Heart left ventricle (tissue), 16 donors: ENCODE data around the gene GSDME. TPM values are rescaled to one million over a fixed set of nuclear protein-coding genes. Genes with fewer than 3 reads are reported as not detected.

ENCODE experiments used
- ATAC-seq, 4 donors: fragments of 200-7000 bp; cut with Tn5 transposase; one replicate each; pipeline ENCODE4 v1.9.1; 2020 to 2022; ENCODE audit warnings: moderate library complexity in 4 of 4, mild to moderate bottlenecking in 3 of 4, moderate number of reproducible peaks in 1 of 4
- DNase-seq, 5 donors: peaks; one replicate each; pipeline ENCODE4 v3.0.0-alpha.2; 2020
- H3K27ac ChIP-seq, 12 donors: fragments of 200-600 bp; sonication (generic) in 4 of 12; one replicate each; pipeline versions ENCODE4 v1.5.0 to v1.8.0; 2016 to 2022; ENCODE audit warnings: mild to moderate bottlenecking in 2 of 12
- H3K27me3 ChIP-seq, 9 donors: fragments of 200-600 bp; sonication (generic) in 2 of 9; one replicate each; pipeline versions ENCODE4 v1.5.1 to v1.8.0; 2016 to 2022; ENCODE audit warnings: mild to moderate bottlenecking in 3 of 9
- H3K36me3 ChIP-seq, 9 donors: fragments of 200-600 bp; sonication (generic) in 2 of 9; one replicate each; pipeline versions ENCODE4 v1.5.0 to v1.8.0; 2018 to 2022; ENCODE audit warnings: mild to moderate bottlenecking in 2 of 9
- H3K4me1 ChIP-seq, 12 donors: fragments of 200-600 bp; sonication (generic) in 4 of 12; one replicate each; pipeline versions ENCODE4 v1.5.0 to v1.8.0; 2016 to 2022; ENCODE audit warnings: mild to moderate bottlenecking in 3 of 12
- H3K4me3 ChIP-seq, 12 donors: fragments of 200-600 bp; sonication (generic) in 4 of 12; one replicate each; pipeline versions ENCODE4 v1.5.0 to v1.8.0; 2017 to 2022; ENCODE audit warnings: mild to moderate bottlenecking in 9 of 12, moderate library complexity in 4 of 12
- H3K9me3 ChIP-seq, 12 donors: fragments of 200-600 bp; sonication (generic) in 4 of 12; one replicate each; pipeline versions ENCODE4 v1.5.0 to v1.8.0; 2016 to 2022; ENCODE audit warnings: mild to moderate bottlenecking in 1 of 12
- CTCF ChIP-seq, 12 donors: fragments of 200-600 bp; sonication (generic) in 4 of 12; IDR thresholded peaks; one replicate each; pipeline versions ENCODE4 v1.5.0 to v1.8.0; 2018 to 2022; ENCODE audit warnings: antibody characterized with exemption in 12 of 12, mild to moderate bottlenecking in 5 of 12
- POLR2A ChIP-seq, 2 donors: fragments of 450-650 bp; IDR thresholded peaks; one replicate each; pipeline ENCODE4 v1.6.1; 2017; ENCODE audit warnings: antibody characterized with exemption in 2 of 2, mild to moderate bottlenecking in 2 of 2, moderate library complexity in 2 of 2
- WGBS, 4 donors: extraction: QIAGEN DNeasy Blood & Tissue Kit in 2 of 4; methylation state at CpG; one replicate each; pipeline versions ENCODE4 v1.1.5 to v1.1.7; 2013 to 2018; 5-methylcytosine and 5-hydroxymethylcytosine counted together
- intact Hi-C, 10 donors: fragments of 100-400 bp; cut with DNase I; formaldehyde crosslinking; loops; one replicate each; pipeline versions ENCODE4 v1.11.1 to v1.14.2; 2022
- polyA plus RNA-seq, 2 donors: library from polyadenylated mRNA; stranded (reverse); fragments of 200-250 nt; gene quantifications; one replicate each; pipeline ENCODE4 v1.2.3, GENCODE V29; 2013
- total RNA-seq, 9 donors: library from RNA; depleted of rRNA in 2 of 9; stranded (reverse); fragments of >200 nt in 2 of 9; fragmentation: NEBNext Ultra II Directional in 3 of 9; extraction: Animal tissue kit (Norgen Biotek cat#: 25700) in 3 of 9; gene quantifications; one replicate each; pipeline versions ENCODE4 v1.1.0 to v1.2.4, GENCODE V29; 2016 to 2023
- donor health status: ischemic (EF 13 %, LVEDD 7.1; RV severe dilation, severe dysfunction).
- donor health status: healthy with polysubstance abuse.
- donor health status: DM: no; HTN: yes; CAD: no.
- donor health status: DM: no; HTN: no; CAD: no.
- donor health status: ischemic (EF 25% LVEDD 6.9; RV normal size, moderate dysfunction).
- donor health status: ischemic (EF 25% LVEDD 5.7; RV mildly dilated, moderate dysfunction).
- donor health status: healthy.
- donor health status: DM: yes; HTN: yes; CAD: no.
- donor health status: ischemic (EF 35%, LVEDD 5.7; RV mildly dilated, moderate dysfunction).
- donor health status: nonischemic (EF 11% LVEDD 7.7; RV severe dilation, severe dysfunction).
- donor health status: DM: yes; HTN: yes; CAD: no.
- donor health status: PGD.
- donor health status: ischemic (EF 29% LVEDD 5.4; RV normal size, mild dysfunction).
- donor health status: nonischemic (EF 23%, LVEDD 6.1; RV moderate dilation, normal function).

The GSDME gene
- total and polyA plus RNA-seq, 11 donors: 2.6 to 17.4 (median 4.9) TPM

- Histone ChIP-seq H3K4me1 (no peaks in the 10 kb centered on the region), H3K27ac (no peak overlapping the region), H3K9me3 (no peaks in the 10 kb centered on the region), H3K4me3 (no peak overlapping the region), H3K27me3 (no peaks in the 10 kb centered on the region), H3K36me3 (no peaks in the 10 kb centered on the region)
- 84 to 93% (median 92%) methylated on average over 1 of the region's 1 CpG for WGBS, 4 donors
- no peak for TF ChIP-seq POLR2A (IDR thresholded peaks at IDR 0.05)
- TF ChIP-seq CTCF (IDR thresholded peaks at IDR 0.05): no peak
- intact Hi-C loops: no loop called here
- ATAC-seq (no peak), DNase-seq (no peak)
Measured at GRCh38 chr7:24685708-24686107, 71.6 kb downstream of the GSDME start.

GRCh38 chr7:24670782-24671181, 86.5 kb downstream of the GSDME start:
- intact Hi-C loops: no loop called here
- Histone ChIP-seq H3K27me3 (no peaks in the 10 kb centered on the region), H3K36me3 (no peaks in the 10 kb centered on the region), H3K4me1 (peaks cover 0 to 15% (median 0%) of the 10 kb centered on the region in 12 donors), H3K27ac (no peak overlapping the region), H3K9me3 (no peaks in the 10 kb centered on the region), H3K4me3 (no peak overlapping the region)
- no peak for ATAC-seq
- no peak for TF ChIP-seq CTCF (IDR thresholded peaks at IDR 0.05)
- no peak for TF ChIP-seq POLR2A (IDR thresholded peaks at IDR 0.05)
- DNase-seq: no peak

DNA sequence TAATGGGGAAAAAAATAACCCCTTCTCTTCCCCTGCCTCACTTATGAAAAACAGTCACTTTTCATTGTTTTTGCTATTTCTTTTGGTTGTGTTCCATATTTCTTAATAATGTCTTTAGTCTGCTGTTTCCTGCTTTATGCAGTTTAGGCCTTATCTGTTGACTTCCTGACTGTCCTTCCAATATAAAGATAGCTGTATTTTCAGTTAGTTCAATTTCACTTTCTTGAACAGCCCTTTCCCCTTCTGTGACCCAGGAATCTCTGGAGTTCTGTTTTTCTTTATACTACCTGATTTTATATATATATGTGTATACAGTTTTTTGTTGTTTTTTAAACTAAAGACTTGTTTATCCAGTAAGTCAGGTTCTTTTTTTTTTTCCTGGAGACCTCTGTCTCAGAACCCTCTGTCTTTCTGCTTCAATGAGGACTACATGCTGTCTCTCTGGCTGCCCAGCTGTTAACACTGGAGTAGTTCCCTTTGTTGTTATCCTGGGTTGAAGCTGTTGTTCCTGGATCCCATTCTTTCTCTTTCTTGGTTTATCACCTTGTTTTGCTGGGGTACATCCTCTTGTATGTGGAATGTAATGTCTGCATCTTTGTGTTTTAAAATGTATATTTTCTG, 87.2 kb downstream of the GSDME start:
- H3K27me3 ChIP-seq: no peaks in the 10 kb centered on the region
- H3K36me3 ChIP-seq: no peaks in the 10 kb centered on the region
- intact Hi-C loops: loop anchor here in 8 of 10 donors (5.0 to 10.0 kb wide), 7 partner anchors 95 to 1125 kb away; partner anchors contain the start of gene PALS2 (in 3 of the 8)
- ATAC-seq: no peak
- no peak overlapping the region for H3K27ac ChIP-seq
- H3K9me3 ChIP-seq: no peaks in the 10 kb centered on the region
- TF ChIP-seq POLR2A (IDR thresholded peaks at IDR 0.05) (no peak), CTCF (IDR thresholded peaks at IDR 0.05) (no peak)
- H3K4me3 ChIP-seq: no peak overlapping the region
- H3K4me1 ChIP-seq: peaks cover 0 to 15% (median 0%) of the 10 kb centered on the region in 12 donors
- no peak for DNase-seq

GRCh38 chr7:24668927-24669635, 88.2 kb downstream of the GSDME start:
- Histone ChIP-seq H3K9me3 (no peaks in the 10 kb centered on the region), H3K4me3 (no peak overlapping the region), H3K27ac (no peak overlapping the region), H3K27me3 (no peaks in the 10 kb centered on the region), H3K4me1 (peaks cover 0 to 15% (median 0%) of the 10 kb centered on the region in 12 donors), H3K36me3 (no peaks in the 10 kb centered on the region)
- ATAC-seq: peak in 1 of 4 donors; percentile 45
- 32 to 55% (median 50%) methylated on average over 3 of the region's 3 CpGs for WGBS, 4 donors
- intact Hi-C loops: loop anchor here in 8 of 10 donors (5.0 to 10.0 kb wide), 7 partner anchors 94 to 1124 kb away; partner anchors contain the start of gene PALS2 (in 3 of the 8)
- TF ChIP-seq POLR2A (IDR thresholded peaks at IDR 0.05) (no peak), CTCF (IDR thresholded peaks at IDR 0.05) (no peak)
- no peak for DNase-seq
